AG08396 (cell line): ENCODE measurements around the gene UBE4B.
"Not testable (repeated sequence)": the region's sequence is repeated elsewhere in the genome, so short reads cannot be mapped to it uniquely, and the experiment has no call there.

ENCODE experiments used
- DNase-seq: peaks from one replicate; pipeline ENCODE4 v3.0.0; 2012; ENCODE audit warnings: low spot score, mixed read lengths

Gene UBE4B

GRCh38 chr1:10177876-10178275, 145.1 kb downstream of the UBE4B start:
- no peak for DNase-seq

DNA sequence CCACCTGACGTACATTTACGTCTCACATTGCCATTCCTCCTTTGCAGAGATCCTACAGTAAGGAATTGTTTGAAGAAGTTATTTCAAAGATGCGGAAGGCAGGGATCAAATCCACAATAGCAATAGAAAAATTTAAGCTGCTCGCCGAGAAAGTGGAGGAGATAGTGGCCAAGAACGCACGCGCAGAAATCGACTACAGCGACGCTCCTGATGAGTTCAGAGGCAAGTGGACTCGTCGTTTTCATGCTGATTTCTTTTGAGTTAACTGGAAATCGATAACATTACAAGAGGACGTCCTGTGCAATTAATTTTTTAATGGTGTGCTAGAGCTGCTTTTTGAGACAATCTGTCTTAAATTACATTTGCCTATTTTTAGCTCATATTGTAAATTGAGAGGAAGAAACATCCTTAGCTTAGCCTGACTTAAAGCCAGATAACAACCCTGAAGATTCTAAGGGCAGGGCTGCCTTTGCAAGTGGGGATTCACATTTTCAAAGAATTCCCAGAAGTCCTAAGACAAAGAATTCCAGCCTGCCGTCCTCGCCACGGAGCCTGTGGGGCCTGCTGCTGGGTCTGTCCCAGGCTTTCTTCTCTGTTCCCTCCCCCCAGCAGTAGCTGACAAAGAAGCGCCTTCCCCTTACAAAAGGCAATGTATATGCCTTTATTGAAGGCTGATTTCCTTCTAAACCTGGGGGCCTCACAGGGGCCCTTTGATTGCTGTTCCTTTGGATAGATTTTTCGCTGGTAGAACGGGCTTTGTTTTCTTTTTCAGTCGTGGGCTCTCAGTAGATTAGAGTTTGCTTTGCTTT, 146.0 kb downstream of the UBE4B start:
- no peak for DNase-seq

DNA sequence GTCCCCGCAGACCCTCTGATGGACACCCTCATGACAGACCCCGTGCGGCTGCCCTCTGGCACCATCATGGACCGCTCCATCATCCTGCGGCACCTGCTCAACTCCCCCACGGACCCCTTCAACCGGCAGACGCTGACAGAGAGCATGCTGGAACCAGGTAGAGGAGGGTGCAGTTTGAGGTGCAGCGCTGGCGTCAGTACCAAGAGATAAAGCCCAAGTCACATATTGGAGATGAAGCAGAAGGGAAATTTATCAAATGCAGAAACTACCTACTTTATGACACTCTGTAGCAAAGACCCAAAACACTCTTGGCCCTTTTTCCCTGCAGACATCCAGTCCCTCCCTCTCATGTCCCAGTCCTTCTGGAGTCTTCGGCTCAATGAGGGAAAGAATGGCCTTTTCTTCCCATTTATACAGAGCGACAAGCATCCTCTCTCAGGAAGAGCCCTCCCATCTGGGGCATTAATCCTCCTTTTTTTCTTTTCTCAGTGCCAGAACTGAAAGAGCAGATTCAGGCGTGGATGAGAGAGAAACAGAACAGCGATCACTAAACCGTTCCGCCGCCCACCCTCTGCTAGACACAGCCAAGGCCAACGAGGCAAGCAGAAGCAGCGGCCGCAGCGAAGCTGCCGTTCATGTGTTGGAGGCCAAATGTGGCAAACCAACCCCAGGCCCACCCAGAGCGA, 146.8 kb downstream of the UBE4B start:
- no peak for DNase-seq

DNA sequence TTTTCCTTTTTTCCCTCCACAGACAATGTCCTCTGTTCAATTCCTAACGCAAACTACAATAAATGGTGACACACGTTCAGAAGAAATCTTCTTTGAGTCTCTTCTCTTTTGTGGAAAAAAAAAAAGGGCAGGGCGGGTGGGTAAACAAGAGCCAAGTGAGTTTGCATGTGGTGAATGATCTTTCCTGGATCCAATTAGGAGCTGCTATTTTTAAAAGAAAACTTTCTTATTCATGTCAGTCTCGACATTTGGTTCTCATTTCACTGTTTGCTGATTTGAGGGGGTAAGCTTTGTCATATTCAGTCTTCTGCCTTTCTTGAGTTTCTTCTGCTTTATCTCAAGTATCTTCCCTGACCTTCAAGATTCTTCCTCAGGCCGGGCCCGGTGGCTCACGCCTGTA, 148.4 kb downstream of the UBE4B start:
- no peak for DNase-seq

- DNase-seq, result no peak
Measured at GRCh38 chr1:10185759-10186158, 153.0 kb downstream of the UBE4B start.

DNA sequence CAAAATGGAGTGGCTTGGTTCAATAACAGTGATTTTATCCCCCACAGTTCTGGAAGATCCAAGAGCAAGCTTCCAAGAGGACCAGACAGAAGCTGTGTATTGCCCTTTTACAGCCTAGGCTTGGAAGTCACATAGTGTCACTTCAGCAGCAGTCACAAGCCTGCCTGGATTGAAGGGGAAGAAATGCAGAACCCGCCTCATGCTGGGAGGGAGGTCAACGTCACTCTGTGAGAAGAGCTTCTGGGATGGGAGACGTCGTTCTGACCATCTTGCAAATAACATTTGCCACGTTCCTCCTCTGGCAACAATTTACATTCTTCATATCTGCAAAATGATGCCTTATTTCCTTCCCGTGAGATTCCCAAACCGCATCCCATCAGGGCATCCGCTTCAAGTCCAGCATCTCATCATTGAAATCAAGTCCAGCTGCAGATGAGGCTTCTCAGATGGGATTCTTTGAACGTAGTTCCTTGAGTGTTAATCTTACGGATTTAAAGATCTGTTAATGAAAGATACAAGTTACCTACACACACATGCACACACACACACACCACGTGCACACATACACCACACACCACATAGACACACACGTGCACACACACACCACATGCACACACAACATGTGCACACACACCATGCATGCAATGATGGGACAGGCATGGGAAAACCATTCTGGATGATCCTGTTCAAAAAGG, 153.7 kb downstream of the UBE4B start:
- DNase-seq, result no peak

DNA sequence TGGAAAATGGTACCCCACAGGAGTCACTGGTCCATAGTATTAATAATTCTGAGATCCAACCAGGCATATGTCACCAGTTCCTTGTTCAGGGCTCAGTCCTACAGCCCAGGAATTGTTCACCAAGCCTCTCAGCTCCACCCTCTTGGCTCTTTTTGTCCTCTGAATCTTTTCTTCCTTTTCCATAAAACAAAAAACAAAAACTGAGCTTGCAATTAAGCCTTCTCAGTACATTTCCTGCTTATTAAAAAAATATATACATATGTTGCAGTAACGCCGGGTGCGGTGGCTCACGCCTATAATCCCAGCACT, 154.2 kb downstream of the UBE4B start:
- no peak for DNase-seq

GRCh38 chr1:10188133-10188650, 155.4 kb downstream of the UBE4B start:
- DNase-seq, result no peak

GRCh38 chr1:10189659-10190058, 156.9 kb downstream of the UBE4B start:
- no peak for DNase-seq

- DNase-seq, result no peak
Measured at GRCh38 chr1:10192263-10192662, 159.5 kb downstream of the UBE4B start.

GRCh38 chr1:10193288-10193687, 160.5 kb downstream of the UBE4B start:
- DNase-seq, result no peak

- DNase-seq, result no peak
Measured at GRCh38 chr1:10195570-10195969, 162.8 kb downstream of the UBE4B start.

- no peak for DNase-seq
Measured at GRCh38 chr1:10196976-10197375, 164.2 kb downstream of the UBE4B start.

DNA sequence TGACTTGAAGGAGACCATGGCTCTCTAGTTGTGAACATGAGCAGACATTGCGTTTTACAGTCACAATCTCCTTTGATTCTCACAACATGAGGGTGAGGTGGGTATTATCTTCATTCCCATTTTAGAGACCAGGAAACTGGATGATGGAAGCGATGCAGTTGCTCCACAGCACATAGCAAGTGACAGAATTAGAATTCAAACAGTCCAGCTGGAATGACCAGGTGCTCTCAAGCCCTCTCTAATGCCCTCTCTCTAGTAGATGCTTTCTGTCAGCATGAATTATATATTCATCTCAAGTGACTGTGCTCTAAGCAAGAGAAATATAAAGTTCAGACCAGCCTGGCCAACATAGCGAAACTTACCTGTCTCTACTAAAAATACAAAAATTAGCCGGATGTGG, 167.9 kb downstream of the UBE4B start:
- no peak for DNase-seq

DNA sequence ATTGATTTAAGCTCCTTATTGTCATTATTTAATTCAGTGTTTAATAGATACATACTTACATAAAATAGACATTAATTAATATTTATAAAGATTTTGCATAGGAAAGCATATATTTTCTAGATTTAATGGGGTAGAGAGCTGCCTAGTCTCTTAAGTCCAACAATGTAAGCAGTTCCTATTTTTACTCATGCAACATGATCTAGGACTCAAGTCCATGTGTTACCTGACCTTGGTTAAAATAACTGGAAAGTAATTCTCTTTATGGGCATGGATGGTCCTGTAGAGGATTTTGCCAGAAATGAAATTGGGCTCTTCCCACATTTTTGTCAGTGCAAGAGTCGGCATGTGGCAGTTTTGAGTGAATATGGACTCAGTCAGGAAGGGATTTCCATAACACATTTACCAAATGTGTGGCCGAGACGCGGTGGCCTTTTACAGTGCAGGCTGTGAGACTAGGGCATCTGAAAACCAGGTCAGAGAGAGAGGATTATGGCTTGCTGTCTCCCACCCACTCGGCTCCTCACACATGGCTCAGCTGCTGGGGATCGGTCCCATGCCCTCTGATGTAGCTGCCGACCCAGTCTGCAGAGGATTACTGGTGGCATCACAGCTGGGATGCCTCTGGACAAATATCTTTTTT, 171.4 kb downstream of the UBE4B start:
- DNase-seq, result no peak

DNA sequence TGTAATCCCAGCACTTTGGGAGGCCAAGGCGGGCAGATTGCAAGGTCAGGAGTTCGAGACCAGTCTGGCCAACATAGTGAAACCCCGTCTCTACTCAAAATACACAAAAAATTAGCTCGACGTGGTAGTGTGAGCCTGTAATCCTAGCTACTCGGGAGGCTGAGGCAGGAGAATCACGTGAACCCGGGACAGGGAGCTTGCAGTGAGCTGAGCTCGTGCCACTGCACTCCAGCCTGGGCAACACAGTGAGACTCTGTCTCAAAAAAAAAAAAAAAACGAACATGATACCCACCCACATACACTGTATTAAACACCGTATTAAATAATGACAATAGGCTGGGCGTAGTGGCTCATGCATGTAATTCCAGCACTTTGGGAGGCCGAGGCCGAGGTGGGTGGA, 172.4 kb downstream of the UBE4B start:
- DNase-seq, result not testable (repeated sequence)

- no peak for DNase-seq
Measured at GRCh38 chr1:10207810-10208209, 175.1 kb downstream of the UBE4B start.

GRCh38 chr1:10208537-10208936, 175.8 kb downstream of the UBE4B start:
- DNase-seq, result no peak

GRCh38 chr1:10209590-10209904, 176.8 kb downstream of the UBE4B start:
- DNase-seq, result no peak

GRCh38 chr1:10209905-10210810, 177.4 kb downstream of the UBE4B start, which contains the start of gene KIF1B:
TSS of gene KIF1B (plus strand) at chr1:10210570. CDS start at chr1:10232329, 21,759 bp downstream.
- peak; percentile 100 for DNase-seq
